Activated CD8-positive, alpha-beta memory T cell treated with anti-CD3 and anti-CD28 coated beads, Interleukin-2, amount 50 U/mL, for 24 hours (primary cell): Measurements from ENCODE around the gene CEP70.
"Not testable (repeated sequence)": the region's sequence is repeated elsewhere in the genome, so short reads cannot be mapped to it uniquely, and the experiment has no call there.

Experiments
- DNase-seq: peaks from one replicate; pipeline ENCODE4 v3.0.0-alpha.2; 2020; ENCODE audit errors: extremely low read depth

Gene CEP70

DNA sequence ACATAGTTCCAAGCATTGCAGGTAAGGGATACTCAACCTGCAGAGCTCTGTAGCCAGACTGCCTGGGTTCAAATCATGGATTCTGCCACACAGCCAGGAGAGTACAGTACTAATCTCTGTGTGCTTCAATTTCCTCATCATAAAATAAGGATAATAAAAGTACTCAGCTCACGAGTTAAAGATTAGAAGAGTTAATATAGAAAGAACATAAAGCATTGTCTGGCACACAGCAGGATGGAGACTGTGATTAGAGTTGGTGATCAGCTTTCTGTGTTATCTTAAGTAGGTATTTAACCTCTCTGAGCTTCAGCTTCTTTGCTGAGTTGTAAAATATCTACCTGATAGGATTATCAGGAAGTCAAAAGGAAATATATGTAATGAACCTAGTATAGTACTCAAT lies 2.7 kb downstream of the CEP70 start:
- no peak for DNase-seq

DNA sequence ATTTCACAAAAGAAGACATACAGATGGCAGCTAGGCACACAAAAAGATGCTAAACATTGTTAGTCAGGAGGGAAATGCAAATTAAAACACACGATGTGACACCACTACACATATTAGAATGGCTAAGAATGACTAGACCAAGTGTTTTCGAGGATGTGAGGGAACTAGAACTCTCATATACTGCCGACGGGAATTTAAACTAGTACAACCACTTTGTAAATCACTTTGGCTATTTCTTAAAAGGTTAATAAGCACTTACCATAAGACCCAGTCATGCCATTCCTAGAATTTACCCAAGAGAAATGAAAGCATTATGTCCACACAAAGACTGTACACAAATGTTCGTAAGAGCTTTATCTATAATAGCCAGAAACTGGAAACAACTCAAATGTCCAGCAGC lies 5.6 kb downstream of the CEP70 start:
- DNase-seq: no peak

- no peak for DNase-seq
Observed at GRCh38 chr3:138587374-138587773, 6.7 kb downstream of the CEP70 start.

DNA sequence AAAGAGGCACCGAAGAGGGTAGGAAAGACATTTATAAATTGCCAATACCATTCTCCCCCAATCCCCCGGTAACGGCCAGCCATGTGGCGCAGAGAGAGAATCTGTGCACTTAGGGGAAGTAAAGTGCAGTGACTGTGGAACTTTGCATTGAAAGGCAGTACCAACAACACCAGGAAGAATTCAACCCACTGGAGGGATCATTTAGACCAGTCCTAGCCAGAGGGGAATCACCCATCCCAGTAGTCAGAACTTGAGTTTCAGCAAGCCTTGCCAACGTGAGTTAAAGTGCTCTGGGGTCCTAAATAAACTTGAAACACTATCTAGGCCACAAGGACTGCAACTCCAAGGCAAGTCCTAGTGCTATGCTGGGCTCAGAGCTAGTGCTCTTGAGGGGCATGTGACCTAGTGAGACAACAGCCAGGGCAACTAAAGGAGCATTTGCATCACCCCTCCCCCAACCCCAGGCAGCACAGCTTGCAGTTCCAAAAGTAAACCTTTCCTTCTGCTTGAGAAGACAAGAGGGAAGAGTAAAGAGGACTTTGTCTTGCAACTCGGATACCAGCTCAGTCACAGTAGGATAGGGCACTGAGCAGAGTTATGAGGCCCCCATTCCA lies 15.0 kb downstream of the CEP70 start:
- no peak for DNase-seq

DNA sequence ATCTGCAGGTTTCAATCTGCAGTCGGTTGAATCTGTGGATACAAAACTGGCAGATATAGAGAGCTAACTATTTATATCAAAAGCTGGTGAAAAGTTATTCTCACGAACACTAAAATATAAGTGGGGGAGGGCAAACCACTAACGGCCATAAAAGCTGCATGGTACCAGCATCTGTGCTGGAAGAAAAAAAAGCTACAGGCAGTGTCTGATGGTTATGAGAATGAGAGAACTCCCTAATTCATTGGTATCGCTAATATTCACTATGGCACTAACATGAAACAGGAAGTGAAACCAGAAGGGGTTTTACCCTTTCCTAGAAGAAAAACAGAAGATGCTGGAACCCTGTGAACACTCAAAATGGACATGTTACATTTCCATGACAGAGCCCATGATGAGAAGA lies 15.9 kb downstream of the CEP70 start:
- DNase-seq: no peak

- no peak for DNase-seq
Observed at GRCh38 chr3:138573138-138573537, 20.9 kb downstream of the CEP70 start.

DNA sequence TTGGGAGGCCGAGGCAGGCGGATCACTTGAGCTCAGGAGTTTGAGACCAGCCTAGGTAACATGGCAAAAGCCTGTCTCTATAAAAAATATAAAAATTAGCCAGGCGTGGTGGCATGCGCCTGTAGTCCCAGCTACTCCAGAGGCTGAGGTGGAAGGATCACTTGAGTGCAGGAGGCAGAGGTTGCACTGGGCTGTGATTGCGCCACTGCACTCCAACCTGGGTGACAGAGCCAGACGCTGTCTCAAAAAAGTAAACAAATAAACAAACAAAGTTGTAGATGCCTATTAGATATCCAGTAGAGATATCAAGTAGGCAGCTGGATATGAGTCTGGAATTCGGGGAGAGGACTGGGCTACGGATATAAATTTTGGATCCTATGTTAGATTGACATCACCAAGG lies 24.4 kb downstream of the CEP70 start:
- DNase-seq: not testable (repeated sequence)

GRCh38 chr3:138569090-138569489 lies 25.0 kb downstream of the CEP70 start:
- DNase-seq: no peak

DNA sequence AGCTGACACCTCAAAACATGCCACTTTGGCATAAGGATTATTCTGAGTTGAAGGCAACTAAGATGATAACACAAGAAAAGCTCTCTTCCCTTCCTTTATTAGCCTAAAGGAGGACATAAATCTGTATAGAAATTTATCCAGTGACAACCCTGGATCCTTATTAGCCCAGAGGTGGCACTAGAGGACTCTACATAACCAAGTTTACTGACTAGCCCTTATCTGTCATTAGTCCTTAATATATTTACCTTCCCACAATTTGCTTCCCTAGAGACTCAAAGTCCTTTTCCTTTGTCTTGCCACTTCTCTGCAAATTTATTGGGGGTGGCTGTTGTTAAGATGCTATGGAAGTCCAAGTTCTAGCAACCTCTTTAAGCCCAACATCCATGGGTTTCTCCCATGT lies 26.7 kb downstream of the CEP70 start:
- DNase-seq: no peak

GRCh38 chr3:138566293-138566692 lies 27.8 kb downstream of the CEP70 start:
- DNase-seq: not testable (repeated sequence)

DNA sequence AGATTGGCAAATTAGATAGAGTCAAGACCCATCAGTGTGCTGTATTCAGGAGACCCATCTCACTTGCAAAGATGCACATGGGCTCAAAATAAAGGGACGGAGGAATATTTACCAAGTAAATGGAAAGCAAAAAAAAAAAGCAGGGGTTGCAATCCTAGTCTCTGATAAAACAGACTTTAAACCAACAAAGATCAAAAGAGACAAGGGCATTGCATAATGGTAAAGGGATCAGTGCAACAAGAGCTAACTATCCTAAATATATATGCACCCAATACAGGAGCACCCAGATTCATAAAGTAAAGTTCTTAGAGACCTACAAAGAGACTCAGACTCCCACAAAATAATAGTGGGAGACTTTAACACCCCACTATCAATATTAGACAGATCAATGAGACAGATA lies 31.2 kb downstream of the CEP70 start:
- not testable (repeated sequence) for DNase-seq

DNA sequence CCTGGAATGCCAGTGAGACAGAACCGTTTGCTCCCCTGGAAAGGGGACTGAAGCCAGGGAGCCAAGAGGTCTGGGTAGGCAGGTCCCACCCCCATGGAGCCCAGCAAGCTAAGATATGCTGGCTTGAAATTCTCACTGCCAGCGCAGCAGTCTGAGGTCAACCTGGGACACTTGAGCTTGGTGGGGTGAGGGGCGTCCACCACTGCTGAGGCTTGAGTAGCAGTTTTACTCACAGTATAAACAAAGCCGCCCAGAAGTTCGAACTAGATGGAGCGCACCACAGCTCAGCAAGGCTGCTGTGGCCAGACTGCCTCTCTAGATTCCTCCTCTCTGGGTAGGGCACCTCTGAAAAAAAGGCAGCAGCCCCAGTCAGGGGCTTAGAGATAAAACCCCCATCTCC lies 33.6 kb downstream of the CEP70 start:
- no peak for DNase-seq

DNA sequence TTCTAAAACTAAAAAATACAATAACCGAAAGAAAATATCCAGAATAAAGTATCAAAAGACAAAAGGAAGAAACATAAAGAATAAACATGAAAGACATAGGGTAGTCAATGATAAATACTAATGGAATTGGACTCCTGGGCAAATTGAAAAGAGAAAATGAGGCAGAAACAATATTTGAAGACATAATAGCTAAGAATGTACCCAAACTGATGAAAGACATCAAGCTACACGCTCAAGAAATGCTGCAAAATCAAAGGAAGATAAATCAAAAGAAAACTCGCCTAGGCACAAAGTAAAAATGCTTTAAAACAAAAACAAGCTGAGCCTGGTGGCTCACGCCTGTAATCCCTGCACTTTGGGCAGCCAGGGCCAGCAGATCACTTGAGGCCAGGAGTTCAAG lies 34.9 kb downstream of the CEP70 start:
- no peak for DNase-seq

DNA sequence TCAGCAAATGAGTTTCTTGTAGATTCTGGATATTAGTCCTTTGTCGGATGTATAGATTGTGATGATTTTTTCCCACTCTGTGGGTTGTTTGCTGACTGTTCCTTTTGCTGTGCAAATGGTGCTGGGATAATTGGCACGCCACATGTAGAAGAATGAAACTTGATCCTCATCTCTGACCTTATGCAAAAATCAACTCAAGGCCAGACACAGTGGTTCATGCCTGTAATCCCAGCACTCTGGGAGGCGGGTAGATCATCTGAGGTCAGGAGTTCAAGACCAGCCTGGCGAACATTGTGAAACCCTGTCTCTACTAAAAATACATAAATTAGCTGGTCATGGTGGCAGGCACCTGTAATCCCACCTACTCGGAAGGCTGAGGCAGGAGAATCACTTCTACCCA lies 39.3 kb downstream of the CEP70 start:
- DNase-seq: not testable (repeated sequence)

GRCh38 chr3:138550958-138551357 lies 43.1 kb downstream of the CEP70 start:
- DNase-seq: not testable (repeated sequence)

DNA sequence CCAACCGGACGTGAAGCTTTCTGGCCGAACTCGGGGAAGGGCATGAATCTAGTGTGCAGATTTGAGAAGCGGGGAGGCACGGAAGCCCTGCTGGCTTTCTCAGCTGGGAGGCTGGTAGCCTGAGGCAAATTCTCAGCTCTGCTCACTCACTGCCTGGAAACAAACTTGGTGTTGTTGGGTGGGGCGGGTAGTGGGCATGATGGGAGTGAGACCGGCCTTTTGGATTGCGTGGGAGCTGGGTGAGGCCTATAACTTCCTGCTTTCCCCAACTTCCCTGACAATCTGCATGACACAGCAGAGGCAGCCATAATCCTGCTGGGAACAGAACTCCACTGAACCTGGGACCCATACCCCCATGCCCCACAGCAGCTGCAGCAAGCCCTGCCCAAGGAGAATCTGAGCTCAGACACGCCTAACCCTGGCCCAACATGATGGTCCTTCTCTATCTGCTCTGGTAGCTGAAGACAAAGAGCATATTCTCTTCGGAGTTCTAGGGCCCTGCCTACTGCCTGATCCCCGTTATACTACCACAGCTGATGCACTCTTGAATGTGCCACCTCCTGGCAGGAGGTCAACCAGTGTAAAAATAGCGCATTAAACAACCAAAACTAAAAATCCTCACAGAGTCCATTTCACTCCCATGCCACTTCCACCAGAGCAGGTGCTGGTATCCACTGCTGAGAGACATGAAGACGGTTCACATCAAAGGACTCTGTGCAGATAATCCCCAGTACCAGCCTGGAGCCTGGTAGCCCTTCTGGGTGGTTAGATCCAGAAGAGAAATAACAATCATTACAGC lies 44.7 kb downstream of the CEP70 start:
- DNase-seq: no peak

DNA sequence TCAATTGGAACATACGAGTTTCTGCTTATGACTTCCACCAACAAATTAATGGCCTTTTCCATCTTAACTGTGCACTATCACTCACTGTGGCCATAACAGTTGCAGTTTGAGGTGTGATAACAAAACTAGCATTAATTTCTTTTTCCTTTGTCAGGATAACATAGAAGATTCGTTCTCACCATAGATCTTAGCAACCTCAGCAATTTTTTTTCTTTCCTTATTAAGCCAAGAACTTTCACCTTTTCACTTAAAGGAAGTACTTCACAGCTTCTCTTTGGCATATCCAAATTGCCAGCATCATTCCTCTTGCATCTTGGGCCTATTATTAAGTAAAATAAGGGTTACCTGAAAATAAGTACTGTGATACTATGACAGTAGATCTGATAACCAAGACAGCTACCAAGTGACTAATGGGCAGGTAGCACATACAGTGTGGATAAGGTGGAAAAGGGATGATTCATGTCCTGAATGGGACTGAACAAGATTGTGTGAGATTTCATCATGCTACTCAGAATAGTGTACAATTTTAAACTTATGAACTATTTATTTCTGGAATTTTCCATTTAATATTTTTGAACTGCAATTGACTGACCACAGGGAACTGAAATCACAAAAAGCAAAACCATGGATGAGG lies 46.6 kb downstream of the CEP70 start:
- no peak for DNase-seq

- DNase-seq: no peak
Observed at GRCh38 chr3:138544546-138544945, 49.5 kb downstream of the CEP70 start.

GRCh38 chr3:138542977-138543376 lies 51.1 kb downstream of the CEP70 start:
- DNase-seq: no peak

DNA sequence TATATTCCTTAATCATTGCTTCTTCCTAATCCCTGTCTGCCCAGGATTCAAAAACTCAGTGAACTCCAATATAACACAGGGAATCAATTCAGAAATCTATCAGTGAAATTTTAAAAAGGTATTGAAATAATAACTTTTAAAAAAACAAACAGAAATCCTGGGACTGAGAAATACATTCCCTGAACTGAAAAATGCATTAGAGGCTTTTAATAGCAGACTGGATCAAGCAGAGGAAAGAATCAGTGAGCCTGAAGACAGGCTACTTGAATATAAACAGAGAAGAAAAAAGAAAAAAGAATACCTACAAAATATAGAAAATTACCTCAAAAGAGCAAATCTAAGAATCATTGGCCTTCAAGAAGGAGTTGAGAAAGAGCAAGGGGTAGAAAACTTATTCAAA lies 54.7 kb downstream of the CEP70 start:
- no peak for DNase-seq

GRCh38 chr3:138521445-138521844 lies 72.6 kb downstream of the CEP70 start:
- not testable (repeated sequence) for DNase-seq

- no peak for DNase-seq
Observed at GRCh38 chr3:138513090-138513843, 80.8 kb downstream of the CEP70 start.
